Choroid plexus epithelial cell (primary cell): Measurements from ENCODE around the gene FBXO15.
A peak's percentile ranks its signal among the peaks of the same experiment; 100 is the strongest.

ENCODE experiments used
- DNase-seq: peaks from one replicate; pipeline ENCODE4 v3.0.0-alpha.2; 2010; ENCODE audit warnings: low read depth
- H3K4me3 ChIP-seq: 2 replicates; pipeline ENCODE4 v1.5.1; 2011; ENCODE audit warnings: low read depth, mild to moderate bottlenecking, control low read depth, low read length, moderate library complexity
- TF ChIP-seq, protein P1 (sequence below): conservative IDR thresholded peaks from 2 replicates; pipeline ENCODE4 v1.5.1; 2011; ENCODE audit warnings: low read depth, mild to moderate bottlenecking, control low read depth, inconsistent platforms, low read length, moderate library complexity

The FBXO15 gene

DNA sequence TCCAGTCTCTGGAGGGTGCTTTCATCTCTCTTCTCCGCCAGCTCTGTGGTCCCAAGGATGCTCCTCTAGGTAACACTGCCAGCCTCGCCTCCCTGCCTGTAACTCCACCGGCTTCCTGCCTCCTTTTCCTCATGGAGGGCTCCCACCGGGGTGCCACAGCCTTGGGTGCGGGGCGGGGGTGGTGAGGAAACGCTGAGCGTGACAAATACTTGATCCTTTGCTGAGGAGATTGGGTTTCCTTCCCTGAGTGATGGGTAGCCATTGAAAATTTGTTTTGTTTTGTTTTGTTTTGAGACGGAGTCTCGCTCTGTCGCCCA, 25.8 kb upstream of the FBXO15 start:
- H3K4me3 ChIP-seq, result no peak overlapping the region
- no peak for DNase-seq
- TF ChIP-seq, protein P1, sequence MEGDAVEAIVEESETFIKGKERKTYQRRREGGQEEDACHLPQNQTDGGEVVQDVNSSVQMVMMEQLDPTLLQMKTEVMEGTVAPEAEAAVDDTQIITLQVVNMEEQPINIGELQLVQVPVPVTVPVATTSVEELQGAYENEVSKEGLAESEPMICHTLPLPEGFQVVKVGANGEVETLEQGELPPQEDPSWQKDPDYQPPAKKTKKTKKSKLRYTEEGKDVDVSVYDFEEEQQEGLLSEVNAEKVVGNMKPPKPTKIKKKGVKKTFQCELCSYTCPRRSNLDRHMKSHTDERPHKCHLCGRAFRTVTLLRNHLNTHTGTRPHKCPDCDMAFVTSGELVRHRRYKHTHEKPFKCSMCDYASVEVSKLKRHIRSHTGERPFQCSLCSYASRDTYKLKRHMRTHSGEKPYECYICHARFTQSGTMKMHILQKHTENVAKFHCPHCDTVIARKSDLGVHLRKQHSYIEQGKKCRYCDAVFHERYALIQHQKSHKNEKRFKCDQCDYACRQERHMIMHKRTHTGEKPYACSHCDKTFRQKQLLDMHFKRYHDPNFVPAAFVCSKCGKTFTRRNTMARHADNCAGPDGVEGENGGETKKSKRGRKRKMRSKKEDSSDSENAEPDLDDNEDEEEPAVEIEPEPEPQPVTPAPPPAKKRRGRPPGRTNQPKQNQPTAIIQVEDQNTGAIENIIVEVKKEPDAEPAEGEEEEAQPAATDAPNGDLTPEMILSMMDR, result no peak

DNA sequence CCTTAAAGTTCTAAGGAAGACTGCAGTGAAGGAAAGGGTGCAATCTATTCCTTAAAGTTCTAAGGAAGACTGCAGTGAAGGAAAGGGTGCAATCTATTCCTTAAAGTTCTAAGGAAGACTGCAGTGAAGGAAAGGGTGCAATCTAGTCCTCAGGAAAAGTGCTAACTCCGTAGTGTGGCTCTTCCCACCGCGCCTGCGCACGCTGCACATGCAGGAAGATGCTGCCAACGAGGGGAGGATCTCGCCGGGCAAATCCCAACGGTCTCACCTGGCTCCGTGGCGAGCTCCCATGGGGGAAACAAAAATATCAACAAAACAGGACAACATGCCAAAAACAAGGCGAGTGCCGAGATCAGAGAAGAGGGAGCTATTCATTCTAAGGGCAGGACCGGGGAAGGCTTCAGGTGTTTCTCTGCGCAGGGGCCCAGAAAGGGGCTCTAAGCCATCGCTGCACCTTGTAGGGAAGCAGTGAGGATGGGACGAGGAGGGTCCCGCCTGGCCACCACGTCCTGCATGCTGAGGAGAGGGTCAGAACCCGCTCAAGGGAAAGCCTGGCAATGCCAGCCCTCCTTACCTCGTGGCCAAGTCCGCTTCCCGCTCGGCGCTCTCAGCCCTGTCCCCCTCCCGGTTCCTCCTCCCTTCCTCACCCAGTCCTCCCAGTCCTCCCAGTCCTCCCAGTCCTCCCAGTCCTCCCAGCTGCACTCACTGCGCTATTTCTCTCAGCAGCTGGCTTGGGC, 25.2 kb upstream of the FBXO15 start:
- H3K4me3 ChIP-seq, result no peak overlapping the region
- TF ChIP-seq, protein P1, result no peak
- DNase-seq, result no peak

DNA sequence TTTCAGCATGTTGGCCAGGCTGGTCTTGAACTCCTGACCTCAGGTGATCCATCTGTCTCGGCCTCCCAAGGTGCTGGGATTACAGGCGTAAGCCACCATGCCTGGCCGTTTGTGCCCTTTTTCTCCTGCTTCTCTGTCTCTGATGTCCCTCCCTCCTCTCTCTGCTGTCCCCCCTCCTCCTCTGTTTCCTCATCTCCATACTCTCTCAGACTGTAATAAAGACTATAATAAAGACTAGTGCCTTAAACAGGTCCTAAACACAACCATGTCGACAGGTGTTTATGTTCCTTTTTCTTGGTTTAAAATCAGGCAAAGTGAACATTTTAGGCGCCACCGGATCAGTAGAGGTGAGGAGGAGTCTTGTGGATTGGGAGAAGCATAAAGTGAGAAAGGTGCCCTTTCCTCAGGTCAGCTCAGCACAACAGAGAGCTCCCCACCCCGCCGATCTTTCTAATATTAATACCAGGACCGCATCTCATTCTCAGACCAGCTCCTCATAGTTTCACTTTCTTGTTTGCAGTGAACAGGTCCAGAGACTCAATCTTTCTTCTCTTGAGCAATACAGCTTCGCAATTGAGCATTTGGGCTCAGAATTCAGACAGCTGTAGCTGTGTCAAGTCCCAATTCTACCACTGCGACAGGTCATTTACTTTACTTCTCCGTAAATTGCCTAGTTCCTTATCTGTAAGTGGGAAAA, 24.4 kb upstream of the FBXO15 start:
- H3K4me3 ChIP-seq, result no peak overlapping the region
- peak; percentile 24 for DNase-seq
- TF ChIP-seq, protein P1, result no peak

DNA sequence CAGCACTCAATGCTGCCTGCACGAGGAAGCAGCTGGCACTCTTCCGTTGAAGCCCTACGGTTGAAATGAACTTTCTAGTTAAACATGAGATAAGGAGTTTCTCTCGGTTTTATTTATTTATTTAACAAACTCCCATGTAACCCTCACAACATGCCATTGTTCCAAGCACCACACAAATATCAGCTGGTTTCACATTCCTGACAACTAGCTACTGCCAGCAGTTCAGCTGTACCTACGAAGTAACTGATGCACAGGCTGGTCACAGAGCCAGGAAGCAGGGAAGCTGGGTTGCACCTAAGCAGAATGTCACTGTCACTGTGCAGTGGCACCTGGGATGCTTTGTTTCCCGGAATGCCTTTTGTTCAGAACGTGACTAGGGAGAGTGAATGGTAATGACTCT, 18.8 kb upstream of the FBXO15 start:
- H3K4me3 ChIP-seq, result no peak overlapping the region
- TF ChIP-seq, protein P1, result no peak
- peak; percentile 13 for DNase-seq

DNA sequence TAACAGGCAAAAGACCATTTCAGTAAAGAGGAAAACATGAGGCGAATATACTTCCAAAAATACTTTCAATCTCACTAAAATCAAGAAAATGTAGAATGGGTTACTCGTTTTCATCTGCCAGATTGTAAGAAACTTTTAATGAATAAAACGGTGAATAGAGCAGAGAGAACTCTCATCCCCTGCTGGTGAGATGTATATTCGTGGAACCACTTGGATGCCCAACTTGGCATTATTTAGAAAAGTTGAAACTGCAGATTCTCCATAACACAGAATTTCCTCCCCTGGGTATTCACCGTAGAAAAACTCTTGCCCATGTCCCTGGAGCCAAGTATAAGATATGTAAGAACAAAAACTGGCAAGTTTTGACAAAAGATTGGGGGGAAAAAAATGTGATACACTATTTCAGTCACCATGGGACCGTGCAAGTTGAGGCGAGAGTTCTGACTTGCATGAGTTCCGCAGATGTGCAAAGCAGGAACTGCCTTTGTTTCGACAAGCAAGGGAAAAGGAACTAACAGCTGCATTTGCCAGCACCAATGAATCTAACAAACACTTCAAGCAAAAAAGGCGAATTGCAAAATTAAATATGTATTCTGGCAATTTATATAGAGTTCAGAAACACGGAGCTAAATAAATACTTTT, 15.5 kb upstream of the FBXO15 start:
- H3K4me3 ChIP-seq, result no peak overlapping the region

DNA sequence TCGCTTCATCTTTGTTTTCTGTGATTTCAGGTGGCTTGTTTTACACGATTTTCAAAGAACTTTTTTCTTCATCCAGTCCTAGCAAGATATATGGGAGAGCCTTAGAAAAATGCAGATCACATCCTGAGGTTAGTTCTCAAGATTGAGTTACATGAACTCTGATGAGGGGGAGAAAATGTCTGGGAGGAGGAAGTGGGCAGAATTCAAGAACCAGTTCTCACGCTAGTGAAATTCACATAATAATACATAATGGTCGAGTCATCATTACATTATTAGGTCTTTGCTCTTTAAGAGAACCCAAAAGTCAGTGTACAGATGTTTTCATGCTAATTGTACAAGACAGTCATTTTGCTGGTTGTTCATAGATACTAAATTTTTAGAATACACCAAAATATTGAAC, 7.6 kb upstream of the FBXO15 start:
- TF ChIP-seq, protein P1, result no peak
- DNase-seq, result peak; percentile 6
- H3K4me3 ChIP-seq, result no peak overlapping the region

More for the DNA sequence above, 15.5 kb upstream of the FBXO15 start:
- TF ChIP-seq, protein P1, result peak; percentile 8
- no peak for DNase-seq
